Measurements from ENCODE around the gene LDHA.
A peak's percentile ranks its signal among the peaks of the same experiment; 100 is the strongest.
"Not testable (repeated sequence)": the region's sequence is repeated elsewhere in the genome, so short reads cannot be mapped to it uniquely, and the experiment has no call there.

The LDHA gene

DNA sequence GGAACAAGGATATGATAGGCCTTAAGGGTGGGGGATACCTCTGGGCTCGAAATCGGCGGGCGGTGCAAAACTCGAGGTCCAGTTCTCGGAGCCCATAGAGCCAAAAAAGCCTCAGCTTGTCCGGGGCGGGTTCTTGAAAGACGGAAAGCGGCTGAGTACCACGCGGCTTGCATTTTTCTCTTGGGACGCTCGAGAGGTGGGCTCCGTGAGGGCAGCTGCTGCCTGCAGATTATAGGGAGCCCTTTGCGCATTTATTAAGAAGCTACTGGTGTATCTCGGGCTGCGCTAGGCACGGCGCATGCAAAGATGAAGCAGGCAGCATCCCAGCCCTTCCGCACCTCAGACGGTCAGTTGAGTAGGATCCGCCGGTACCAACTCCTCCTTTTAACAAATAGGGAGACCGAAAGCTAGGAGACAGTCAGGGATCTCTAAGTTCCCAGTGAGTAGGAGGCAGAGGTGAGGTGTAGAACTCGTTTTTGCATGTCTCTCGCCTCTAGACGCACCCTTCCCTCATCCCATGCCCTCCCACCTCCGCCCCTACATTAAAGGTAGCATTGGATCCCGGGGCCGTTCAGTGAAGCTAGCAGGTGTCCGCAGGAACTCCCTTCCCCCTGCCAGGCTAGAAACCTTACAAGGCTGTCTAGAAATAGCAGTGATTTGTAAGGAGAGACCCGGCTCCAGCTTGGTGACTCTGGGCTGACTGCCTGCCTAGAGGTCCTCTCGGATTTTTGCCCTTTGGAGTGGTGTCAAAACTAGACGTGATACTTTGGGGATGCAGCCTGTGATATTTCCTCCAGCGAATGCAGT, 768 bp downstream of the LDHA start:
- DNase-seq (ENCODE audit: low spot score), result peak; percentile 23

DNA sequence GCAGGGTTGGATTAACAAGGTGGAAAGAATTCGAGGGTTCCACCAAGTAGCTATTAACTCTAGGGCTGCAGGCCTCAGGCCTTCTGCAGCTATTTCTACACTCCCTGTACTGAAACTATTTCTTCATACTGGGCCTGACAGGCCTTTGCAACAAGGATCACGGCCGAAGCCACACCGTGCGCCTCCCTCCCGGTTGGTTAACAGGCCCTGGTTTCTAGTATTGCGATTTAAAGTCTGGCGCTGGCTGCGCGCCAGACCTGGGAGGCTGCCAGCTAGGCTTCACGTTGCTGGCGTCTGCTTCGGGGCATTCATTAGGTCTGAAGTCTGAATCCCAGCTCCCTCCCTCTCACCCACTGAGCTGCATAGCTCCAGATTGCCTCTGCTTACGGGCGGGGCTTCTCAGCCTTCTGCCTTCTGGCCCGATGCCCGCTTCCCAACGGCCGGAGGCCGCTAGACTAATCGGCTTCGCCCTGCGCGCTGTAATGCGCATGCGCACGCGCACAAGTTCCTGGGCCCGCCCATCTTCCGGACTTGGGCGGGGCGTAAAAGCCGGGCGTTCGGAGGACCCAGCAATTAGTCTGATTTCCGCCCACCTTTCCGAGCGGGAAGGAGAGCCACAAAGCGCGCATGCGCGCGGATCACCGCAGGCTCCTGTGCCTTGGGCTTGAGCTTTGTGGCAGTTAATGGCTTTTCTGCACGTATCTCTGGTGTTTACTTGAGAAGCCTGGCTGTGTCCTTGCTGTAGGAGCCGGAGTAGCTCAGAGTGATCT, 1.6 kb downstream of the LDHA start:
- DNase-seq (ENCODE audit: low spot score), result peak; percentile 96

DNA sequence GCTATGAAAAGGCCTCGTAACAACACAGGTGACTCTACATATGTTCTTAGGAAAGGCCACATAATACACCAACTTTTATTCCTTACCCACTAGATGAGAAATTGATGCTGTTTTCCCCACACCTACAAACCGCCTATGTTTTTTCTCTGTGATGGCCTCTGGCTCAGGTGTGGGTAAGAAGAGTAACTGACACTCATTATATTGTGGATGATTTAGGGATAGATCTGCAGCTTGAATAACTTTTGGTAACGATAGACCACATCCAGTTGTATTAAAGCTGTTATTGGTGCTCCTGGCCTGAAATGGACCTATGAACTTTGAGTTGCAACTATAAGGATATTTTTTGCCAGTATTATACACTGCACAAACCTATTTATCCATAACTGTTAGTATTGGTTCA, 3.6 kb downstream of the LDHA start:
- DNase-seq (ENCODE audit: low spot score), result no peak

DNA sequence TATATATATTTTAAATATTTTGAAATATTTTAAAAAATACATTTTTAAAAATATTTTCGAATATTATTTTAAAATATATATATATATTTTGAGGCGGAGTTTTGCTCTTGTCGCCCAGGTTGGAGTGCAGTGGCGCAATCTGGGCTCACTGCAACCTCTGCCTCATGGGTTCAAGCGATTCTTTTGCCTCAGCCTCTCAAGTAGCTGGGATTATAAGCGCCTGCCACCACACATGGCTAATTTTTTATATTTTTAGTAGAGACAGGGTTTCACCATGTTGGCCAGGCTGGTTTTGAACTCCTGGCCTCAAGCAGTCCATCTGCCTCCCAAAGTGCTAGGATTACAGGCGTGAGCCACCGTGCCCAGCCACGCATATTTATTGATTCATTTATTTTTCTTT, 6.7 kb downstream of the LDHA start:
- not testable (repeated sequence) for DNase-seq (ENCODE audit: low spot score)

DNA sequence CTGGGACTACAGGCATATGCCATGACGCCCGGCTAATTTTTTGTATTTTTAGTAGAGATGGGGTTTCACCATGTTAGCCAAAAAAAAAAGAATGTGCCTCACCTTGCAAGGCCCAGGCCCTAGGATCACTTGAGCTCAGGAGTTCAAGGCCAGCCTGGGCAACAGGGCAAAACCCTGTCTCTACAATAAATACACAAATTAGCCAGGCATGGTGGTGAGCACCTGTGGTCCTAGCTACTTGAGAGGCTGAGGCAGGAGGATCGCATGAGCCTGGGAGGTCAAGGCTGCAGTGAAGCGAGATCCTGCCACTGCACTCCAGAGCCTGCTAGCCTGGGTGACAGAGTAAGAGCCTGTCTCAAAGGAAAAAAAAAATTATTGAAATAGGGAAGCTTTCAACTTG, 9.7 kb downstream of the LDHA start:
- no peak for DNase-seq (ENCODE audit: low spot score)

DNA sequence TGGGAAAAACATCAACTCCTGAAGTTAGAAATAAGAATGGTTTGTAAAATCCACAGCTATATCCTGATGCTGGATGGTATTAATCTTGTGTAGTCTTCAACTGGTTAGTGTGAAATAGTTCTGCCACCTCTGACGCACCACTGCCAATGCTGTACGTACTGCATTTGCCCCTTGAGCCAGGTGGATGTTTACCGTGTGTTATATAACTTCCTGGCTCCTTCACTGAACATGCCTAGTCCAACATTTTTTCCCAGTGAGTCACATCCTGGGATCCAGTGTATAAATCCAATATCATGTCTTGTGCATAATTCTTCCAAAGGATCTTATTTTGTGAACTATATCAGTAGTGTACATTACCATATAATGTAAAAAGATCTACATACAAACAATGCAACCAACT, 13.0 kb downstream of the LDHA start:
- not testable (repeated sequence) for DNase-seq (ENCODE audit: low spot score)

DNA sequence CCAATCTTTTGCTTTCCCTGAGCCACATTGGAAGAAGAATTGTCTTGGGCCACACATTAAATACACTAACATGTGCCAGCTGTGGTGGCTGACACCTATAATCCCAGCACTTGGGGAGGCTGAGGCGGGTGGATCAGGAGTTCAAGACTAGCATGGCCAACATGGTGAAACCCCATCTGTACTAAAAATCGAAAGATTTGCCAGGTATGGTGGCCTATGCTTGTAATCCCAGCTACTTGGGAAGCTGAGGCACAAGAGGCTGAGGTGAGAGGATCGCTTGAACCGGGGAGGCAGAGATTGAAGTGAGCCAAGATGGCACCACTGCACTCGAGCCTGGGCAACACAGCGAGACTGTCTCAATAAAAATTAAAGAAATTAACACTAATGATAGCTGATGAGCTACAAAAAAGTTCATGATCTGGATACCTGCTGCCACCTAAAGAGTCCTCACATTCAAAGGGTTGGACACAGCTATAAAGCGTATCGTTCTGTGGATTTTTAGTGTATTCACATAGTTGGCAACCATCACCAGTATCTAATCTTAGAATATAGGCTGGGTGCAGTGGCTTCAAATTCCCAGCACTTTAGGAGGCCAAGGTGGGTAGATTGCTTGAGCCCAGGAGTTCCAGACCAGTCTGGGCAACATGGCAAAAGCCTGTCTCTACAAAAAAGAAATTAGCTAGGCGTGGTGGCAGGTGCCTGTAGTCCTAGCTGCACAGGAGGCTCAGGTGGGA, 14.4 kb downstream of the LDHA start:
- DNase-seq (ENCODE audit: low spot score), result no peak

DNA sequence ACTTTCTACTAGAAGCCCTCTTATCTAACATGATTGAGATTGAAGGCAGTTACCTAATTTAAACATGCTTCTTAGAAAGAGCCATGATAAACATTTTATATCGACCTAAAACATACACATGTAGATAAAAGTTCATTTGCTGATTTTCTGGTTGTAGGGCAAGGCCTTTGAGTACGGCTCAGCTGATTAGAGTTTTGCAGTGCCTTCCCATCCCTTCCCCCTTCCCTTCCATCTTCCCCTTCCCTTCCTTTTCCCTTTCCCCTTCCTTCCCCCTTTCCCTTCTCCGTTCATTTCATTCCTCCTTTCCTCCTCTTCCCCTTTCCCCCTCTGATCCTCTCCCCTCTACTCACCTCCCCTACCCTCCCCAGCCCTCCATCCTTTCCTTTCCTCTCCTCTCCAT, 22.1 kb downstream of the LDHA start:
- no peak for DNase-seq (ENCODE audit: low spot score)

DNA sequence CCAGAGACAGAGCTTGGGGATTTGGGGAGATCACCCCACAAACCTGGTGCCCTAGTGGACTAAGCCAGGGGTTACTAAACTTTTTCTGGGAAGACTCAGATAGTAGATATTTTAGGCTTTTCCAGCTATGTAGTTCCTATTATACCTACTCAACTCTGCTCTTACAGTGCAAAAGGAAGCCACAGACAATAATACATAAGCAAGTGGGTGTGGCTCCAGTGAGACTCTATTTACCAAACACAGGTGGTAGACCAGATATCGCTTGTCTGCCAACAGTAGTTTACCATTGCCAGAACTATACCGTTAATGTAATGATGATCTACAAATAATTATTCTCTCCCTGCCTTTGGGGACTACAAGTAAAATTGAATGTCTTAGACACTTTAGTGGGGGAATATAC, 24.7 kb downstream of the LDHA start:
- DNase-seq (ENCODE audit: low spot score), result no peak

DNA sequence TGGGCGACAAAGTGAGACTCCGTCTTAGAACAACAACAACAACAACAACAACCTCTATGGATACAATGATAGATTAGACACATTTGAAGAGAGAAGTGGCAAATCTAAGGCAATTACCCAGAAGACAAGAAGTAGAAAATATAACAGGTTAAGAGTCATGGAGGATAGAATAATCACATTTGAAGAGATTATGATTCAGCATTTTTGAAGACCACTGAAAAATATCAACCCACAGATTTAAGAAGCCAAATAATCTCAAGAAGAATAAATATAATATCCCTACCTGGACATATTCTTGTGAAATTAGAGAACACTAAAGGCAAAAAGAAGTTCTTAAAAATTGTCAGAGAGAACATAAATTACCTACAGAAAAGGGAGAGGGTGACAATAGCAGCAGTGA, 25.7 kb downstream of the LDHA start:
- DNase-seq (ENCODE audit: low spot score), result no peak

DNA sequence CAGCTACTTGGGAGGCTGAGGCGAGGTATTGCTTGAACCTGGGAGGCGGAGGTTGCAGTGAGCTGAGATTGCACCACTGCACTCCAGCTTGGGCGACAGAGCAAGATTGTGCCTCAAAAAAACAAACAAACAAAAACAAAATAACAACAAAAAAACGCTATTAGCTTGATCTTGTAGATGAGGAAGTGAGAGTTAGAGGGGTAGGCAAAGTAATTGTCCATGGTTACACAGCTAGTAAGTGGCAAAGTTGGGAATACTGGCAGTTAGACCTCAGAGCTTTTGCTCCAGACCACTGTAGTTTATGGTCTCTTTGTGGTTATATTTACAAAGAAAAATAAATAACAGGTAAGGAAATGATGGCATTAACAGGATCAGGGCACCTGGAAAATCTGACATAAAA, 32.9 kb downstream of the LDHA start:
- no peak for DNase-seq (ENCODE audit: low spot score)

DNA sequence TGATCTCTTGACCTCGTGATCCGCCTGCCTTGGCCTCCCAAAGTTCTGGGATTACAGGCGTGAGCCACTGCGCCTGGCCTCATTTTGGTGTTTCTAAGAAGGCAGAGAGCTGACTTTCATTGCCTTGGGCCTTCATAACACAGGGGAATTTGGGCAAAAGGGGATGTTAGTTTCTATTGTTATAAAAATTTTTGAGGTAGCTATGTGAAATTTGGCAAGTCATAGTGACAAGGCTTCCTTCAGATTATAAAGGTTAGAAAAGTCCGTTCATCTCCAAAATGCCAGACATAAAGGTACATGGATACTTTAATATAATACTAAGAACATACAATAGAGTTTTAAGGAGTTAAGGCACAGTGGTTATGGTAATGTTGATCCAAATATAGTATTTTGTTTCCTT, 35.0 kb downstream of the LDHA start:
- DNase-seq (ENCODE audit: low spot score), result no peak

DNA sequence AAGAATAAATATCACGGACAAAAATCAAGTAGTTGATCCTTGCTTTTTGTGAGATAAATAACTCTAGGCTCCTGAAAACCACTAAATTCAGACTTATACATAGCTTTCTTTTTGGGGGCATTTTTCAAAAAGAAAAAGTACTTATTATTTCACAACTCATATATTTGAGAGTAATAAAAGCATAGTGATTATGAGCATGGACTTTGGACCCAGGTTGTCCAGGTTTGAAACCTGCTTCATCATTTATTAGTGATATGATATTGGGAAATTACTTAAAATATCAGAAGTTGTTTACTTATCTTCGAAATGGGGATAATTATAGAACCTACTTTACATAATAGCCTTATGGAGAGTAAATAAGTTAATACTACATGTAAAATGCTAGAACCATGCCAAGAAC, 44.3 kb downstream of the LDHA start:
- no peak for DNase-seq (ENCODE audit: low spot score)

DNA sequence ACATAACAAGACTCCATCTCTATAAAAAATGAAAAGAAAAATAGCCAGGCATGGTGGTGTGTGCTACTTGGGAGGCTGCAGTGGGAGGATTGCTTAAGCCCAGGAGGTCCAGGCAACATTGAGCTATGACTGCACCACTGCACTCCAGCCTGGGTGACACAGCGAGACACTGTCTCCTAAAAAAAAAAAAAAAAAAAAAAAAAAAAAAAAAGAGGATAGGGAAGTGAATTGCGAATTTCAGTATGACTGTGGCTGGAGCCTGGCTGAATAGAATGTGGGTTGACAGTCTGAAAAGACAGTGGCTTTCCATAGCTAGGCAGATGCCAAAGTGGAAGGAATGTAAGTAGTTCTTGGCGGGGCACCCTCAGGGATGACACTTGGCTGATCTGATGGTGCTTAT, 54.9 kb downstream of the LDHA start:
- DNase-seq (ENCODE audit: low spot score), result no peak

DNA sequence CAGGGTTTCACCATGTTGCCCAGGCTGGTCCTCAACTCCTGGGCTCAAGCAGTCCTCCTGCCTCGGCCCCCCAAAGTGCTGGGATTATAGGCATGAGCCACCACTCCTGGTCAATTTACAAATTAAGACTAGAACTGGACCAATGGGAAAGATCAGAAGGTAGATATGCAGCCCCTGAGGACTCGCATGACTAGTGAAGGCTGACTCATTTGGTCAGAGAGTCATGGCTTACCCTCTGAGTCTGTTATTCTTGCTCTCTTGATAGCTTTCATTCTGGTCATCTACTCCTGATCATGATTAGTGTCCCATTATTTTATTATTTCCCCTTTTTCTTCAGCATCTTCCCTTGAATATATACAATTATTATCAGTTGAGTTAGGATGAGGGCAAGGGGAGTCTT, 58.6 kb downstream of the LDHA start:
- DNase-seq (ENCODE audit: low spot score), result no peak

DNA sequence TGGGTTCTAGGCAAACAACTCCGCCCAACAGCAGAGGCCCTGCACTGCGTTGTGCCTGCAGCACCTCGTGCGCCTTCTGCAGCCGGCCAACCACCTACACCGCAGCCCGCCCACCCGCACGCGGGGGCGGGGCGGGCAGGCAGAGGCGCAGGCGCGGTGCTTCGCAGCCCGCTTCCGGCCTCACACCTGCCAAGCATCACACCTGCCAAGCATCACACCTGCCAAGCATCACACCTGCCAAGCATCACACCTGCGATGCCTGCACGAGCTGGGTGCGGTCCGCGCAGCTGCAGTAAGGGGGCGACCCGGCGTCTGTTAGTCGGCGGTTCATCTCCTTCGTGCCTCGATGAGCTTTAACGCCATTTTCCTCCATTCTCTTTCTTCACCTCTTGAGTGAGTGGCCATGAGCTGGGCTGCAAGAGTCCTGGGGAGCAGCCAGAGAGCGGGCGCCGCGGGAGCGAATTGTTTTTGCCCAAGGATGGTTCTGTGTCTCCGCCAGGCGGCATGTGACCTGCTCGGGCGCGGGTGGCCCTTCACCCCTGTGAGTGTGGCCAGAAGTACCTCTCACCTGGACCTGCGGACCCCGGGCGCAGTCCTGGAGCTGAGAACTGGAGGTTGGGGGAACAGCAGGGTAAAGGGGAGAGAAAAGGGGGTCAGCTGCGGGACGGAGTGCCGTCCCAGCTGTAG, 61.5 kb downstream of the LDHA start, which contains the start of gene LDHAL6A:
Gene LDHAL6A, plus strand, starts transcription at position 171 of the 687 bp plus-strand sequence. CDS start 825 bp downstream, outside the sequence.
- no peak for DNase-seq (ENCODE audit: low spot score)

DNA sequence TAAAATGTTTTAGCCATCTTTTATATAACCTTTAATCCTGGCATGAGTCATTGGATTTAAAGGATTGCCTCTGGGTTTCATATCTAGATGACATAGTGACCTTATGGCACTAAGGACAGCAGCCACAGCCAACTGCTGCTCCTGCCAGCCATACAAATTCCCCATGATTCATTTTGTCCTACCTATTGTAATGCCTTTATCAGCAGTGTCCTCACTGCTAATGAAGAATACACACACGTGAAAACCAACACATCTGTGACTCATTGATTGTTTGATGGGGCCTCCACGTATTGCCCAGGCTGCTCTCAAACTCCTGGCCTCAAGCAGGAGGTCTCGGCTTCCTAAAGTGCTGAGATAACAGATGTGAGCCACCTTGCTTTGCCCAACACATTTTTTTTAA, 63.1 kb downstream of the LDHA start:
- no peak for DNase-seq (ENCODE audit: low spot score)

Data from pons (tissue), 1 donor.